Measurements from ENCODE around the gene TMEM132C. TPM values are rescaled to one million over a fixed set of nuclear protein-coding genes. Genes with fewer than 3 reads are reported as not detected.

The TMEM132C gene
- polyA plus RNA-seq, 4 donors, result 1.9 to 3.7 (median 3.3) TPM

- no peak for DNase-seq (ENCODE audit: low read depth in 4 of 4, low spot score in 3 of 4)
These were observed 426.1 kb downstream of the TMEM132C start for GRCh38 chr12:128693115-128693514.

DNA sequence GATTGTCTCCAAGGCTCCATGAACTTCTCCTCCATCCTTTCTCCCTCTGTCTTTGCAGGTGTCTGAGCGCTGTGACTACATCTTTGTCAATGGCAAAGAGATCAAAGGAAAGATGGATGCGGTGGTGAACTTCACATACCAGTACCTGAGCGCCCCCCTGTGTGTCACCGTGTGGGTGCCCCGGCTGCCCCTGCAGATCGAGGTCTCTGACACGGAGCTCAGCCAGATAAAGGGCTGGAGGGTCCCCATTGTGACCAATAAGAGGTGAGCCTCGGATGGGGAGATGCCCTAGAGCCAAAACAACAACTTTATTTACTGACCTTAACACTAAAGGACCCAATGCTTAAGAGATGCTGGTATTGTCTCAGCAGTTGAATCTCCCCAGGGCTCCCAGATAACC lies 426.8 kb downstream of the TMEM132C start:
- no peak for DNase-seq (ENCODE audit: low read depth in 4 of 4, low spot score in 3 of 4)

GRCh38 chr12:128694445-128694844 lies 427.5 kb downstream of the TMEM132C start:
- DNase-seq (ENCODE audit: low read depth in 4 of 4, low spot score in 3 of 4), result no peak

DNA sequence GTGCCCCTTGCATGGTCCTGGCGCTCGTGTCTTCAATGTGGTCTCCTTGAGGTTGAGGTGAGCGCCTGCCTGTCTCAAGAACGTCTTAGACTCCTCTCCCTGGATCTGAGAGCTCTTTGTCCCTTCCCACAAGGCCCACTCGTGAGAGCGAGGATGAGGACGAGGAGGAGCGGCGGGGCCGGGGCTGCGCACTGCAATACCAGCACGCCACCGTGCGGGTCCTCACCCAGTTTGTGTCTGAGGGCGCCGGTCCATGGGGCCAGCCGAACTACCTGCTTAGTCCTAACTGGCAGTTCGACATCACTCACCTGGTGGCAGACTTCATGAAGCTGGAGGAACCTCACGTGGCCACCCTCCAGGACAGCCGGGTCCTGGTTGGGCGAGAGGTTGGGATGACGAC lies 428.7 kb downstream of the TMEM132C start:
- DNase-seq (ENCODE audit: low read depth in 4 of 4, low spot score in 3 of 4), result no peak

DNA sequence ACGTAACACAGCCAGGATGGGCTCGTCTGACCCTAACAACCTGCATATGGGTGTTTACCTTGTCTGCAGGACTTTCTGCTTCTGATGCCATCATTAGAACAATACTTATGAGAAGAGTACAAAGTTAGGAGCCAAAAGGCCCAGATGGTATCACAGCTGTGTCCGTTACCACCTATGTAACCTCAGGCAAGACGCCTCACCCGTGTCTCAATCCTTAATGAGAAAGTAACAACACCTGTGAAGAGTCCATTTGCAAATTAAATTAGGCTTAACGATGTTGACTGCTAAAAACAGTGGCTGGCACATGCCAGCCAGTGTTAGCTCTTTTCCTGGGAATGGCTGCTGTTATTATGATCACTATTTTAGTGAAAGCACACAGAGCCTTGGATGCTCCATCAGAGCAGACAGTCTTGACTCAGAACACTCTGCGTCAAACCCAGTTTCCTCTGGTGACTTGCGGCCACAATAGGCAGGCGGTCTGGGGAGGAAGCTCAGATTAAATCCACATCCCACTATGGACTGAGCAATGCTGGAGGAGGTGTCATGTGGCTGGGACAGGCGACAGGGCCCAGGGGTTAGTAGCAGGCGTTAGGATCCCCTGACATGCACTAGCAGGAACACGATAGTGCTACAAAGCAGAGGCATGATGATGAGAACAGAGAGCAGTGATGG lies 431.5 kb downstream of the TMEM132C start:
- no peak for DNase-seq (ENCODE audit: low read depth in 4 of 4, low spot score in 3 of 4)

DNA sequence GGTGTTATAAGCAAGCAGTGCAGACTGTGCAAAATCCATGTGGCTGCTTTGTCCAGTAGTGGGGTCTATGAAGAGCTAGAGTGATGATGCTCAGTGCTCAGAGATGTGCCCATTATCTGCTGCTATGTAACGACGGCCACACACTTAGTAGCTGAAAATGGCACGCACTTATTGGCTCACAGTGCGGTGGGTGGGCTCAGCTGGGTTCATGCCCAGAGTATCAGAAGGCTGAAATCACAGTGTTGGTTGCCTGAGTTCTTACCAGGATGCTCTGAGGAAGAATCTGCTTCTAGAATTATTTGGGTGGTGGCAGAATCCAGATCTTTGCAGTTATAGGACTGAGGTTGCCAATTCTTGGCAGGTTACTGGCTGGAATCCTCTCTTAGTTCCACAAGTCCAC lies 432.1 kb downstream of the TMEM132C start:
- no peak for DNase-seq (ENCODE audit: low read depth in 4 of 4, low spot score in 3 of 4)

GRCh38 chr12:128702371-128702770 lies 435.4 kb downstream of the TMEM132C start:
- no peak for DNase-seq (ENCODE audit: low read depth in 4 of 4, low spot score in 3 of 4)

DNA sequence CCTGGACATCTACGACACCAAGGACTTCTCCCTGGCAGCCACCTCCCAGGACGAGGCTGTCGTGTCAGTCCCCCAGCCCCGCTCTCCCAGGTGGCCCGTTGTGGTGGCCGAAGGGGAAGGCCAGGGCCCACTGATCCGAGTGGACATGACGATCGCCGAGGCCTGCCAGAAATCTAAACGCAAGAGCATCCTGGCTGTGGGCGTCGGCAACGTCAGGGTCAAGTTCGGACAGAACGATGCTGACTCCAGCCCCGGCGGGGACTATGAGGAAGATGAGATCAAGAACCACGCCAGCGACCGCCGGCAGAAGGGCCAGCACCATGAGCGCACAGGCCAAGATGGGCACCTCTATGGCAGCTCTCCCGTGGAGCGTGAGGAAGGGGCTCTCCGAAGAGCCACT lies 438.2 kb downstream of the TMEM132C start:
- DNase-seq (ENCODE audit: low read depth in 4 of 4, low spot score in 3 of 4), result no peak

GRCh38 chr12:128707488-128707887 lies 440.5 kb downstream of the TMEM132C start:
- DNase-seq (ENCODE audit: low read depth in 4 of 4, low spot score in 3 of 4), result no peak

DNA sequence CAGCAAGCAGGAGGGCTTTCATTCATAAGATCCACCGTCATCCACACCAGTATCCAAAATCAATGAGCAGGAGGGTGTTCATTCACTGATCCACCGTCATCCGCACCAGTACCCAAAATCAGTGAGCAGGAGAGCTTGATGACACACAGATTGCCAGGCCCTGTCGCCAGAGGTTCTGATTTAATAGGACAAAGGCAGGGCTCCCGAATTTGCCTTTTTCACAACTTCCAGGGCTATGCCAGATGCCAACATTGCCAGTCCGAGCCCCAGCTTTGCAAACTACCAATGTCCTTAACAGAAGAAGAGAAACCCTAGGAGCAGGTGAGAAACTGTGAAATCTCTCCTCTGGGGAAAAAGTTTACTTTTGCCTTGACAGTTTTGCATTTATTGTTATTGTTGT lies 441.8 kb downstream of the TMEM132C start:
- no peak for DNase-seq (ENCODE audit: low read depth in 4 of 4, low spot score in 3 of 4)

DNA sequence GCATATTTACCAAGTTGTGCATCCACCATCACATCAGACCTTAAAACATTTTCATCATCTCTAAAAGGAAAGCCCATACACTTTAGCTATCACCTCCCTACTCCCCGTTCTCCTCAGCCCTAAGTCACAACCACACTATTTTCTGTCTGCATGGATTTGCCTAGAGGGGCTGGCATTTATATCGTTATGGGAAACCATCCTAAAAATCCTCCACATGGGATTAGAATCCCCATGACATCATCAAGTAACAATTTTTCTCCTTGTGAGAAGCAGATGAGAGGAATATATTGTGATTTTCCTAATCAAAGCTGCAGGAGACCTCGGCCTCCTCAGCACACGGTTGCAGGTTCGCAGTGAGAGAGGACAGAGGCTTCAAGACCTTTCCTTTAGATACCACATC lies 442.7 kb downstream of the TMEM132C start:
- no peak for DNase-seq (ENCODE audit: low read depth in 4 of 4, low spot score in 3 of 4)

DNA sequence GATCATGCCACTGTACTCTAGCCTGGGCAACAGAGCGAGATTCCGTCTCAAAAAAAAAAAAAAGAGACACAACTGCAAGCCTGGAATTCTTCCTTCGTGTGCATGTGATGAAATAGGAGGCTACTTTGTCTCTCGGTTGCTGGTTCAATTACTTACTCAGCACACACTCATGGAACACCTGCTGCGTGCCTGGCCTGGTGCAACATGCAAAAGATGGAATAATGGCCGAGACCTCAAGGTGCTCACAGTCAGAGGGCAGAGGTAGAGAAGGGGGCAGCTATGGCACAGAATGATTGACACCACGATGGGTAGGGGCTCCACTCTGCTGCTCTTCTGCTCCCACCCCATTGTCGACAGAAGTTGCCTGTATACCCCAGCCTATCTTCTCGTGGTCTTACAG lies 444.5 kb downstream of the TMEM132C start:
- no peak for DNase-seq (ENCODE audit: low read depth in 4 of 4, low spot score in 3 of 4)

DNA sequence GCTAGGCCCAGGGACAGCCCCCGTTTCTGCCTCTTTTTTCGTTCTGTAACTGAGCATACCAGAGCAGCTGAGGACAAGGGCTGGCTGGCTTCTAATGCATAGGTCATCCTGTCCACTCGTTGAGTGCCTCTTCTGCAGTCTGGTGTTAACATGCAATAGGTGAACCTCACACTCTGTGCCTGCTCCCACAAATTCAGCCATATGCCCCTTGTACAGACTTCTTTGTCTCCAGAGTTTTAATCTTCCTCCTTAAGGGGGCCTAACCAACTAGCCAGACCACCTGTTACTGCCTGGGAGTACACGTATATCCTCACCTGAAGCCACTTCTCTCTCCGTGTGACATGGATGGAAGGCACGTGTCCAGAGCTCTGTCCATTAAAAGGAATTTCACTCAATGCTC lies 445.7 kb downstream of the TMEM132C start:
- no peak for DNase-seq (ENCODE audit: low read depth in 4 of 4, low spot score in 3 of 4)

GRCh38 chr12:128715485-128715884 lies 448.5 kb downstream of the TMEM132C start:
- DNase-seq (ENCODE audit: low read depth in 4 of 4, low spot score in 3 of 4), result no peak

DNA sequence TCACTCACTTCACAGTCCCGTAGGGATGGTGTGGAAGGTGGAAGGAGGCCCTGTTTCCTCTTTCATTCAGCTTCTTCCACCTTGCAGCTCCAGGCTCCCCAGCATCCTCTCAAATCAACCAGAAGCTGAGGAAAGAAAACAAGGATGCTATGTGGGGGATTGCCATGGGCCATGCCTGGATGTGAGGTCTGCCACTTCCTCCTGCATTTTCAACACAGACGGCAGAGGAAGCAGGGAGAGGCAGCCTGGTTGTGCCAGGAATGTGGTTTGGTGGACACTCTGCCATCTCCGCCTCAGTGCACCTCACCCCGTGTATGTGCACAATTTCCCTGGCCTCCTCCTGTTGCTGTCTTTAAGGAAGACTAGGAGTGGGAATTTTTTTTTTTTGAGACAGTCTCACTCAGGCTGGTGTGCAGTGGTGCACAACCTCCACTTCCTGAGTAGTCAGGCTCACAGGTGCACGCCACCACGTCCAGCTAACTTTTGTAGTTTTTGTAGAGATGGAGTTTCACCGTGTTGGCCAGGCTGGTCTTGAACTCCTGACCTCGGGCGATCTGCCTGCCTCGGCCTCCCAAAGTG lies 457.6 kb downstream of the TMEM132C start:
- no peak for DNase-seq (ENCODE audit: low read depth in 4 of 4, low spot score in 3 of 4)

GRCh38 chr12:128726886-128727285 lies 459.9 kb downstream of the TMEM132C start:
- no peak for DNase-seq (ENCODE audit: low read depth in 4 of 4, low spot score in 3 of 4)

- no peak for DNase-seq (ENCODE audit: low read depth in 4 of 4, low spot score in 3 of 4)
These were observed 460.5 kb downstream of the TMEM132C start for GRCh38 chr12:128727461-128727860.

GRCh38 chr12:128727999-128728398 lies 461.0 kb downstream of the TMEM132C start:
- no peak for DNase-seq (ENCODE audit: low read depth in 4 of 4, low spot score in 3 of 4)

- DNase-seq (ENCODE audit: low read depth in 4 of 4, low spot score in 3 of 4), result no peak
These were observed 462.7 kb downstream of the TMEM132C start for GRCh38 chr12:128729628-128730121.

GRCh38 chr12:128734371-128734770 lies 467.4 kb downstream of the TMEM132C start:
- no peak for DNase-seq (ENCODE audit: low read depth in 4 of 4, low spot score in 3 of 4)

DNA sequence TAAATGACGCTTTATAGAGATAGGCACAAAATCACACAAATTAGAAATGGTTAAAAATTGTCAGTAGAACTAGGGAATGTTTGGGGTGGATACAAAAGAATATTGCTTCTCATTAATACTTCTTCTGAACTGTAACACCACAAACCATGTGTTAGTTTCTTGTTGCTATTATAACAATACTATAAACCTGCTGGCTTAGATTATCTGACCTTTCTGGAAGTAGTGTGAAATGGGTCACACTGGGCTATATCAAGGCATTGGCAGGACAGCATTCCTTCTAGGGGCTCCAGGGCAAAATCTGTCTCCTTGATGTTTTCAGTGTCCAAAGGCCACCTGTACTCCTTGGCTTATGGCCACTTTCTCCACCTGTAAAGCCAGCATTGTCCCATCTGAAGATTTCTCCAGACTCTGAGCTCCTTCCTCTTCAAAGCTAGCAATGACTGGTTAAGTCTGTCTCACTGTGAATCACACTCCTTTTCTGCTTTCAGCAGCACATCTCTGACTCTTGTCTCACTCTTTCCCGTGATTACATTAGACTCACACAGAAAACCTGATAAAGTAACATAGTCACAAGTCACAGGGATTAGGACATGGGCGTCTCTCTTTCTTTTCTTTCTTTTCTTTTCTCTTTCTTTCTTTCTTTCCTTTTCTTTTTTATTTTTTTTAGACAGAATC lies 470.5 kb downstream of the TMEM132C start:
- DNase-seq (ENCODE audit: low read depth in 4 of 4, low spot score in 3 of 4), result no peak

GRCh38 chr12:128743916-128744315 lies 476.9 kb downstream of the TMEM132C start:
- no peak for DNase-seq (ENCODE audit: low read depth in 4 of 4, low spot score in 3 of 4)
